ENCODE measurements around the gene P4HA2.
"Not testable (repeated sequence)": the region's sequence is repeated elsewhere in the genome, so short reads cannot be mapped to it uniquely, and the experiment has no call there.

GRCh38 chr5:132145326-132145725 is 82.3 kb downstream of the P4HA2 start:
- TF ChIP-seq CTCF (conservative IDR thresholded peaks at IDR 0.05; ENCODE audit: low read length); EZH2phosphoT487 (IDR thresholded peaks at IDR 0.05; ENCODE audit: borderline replicate concordance, low read depth, low read length): not testable (repeated sequence)
